ENCODE measurements around the gene CNTN4.
"Not testable (repeated sequence)": the region's sequence is repeated elsewhere in the genome, so short reads cannot be mapped to it uniquely, and the experiment has no call there.

The CNTN4 gene

GRCh38 chr3:2098398-2099027, at the start of gene CNTN4:
Gene CNTN4, plus strand, starts transcription at chr3:2098866.
- no peak for DNase-seq (ENCODE audit: low read depth)

DNA sequence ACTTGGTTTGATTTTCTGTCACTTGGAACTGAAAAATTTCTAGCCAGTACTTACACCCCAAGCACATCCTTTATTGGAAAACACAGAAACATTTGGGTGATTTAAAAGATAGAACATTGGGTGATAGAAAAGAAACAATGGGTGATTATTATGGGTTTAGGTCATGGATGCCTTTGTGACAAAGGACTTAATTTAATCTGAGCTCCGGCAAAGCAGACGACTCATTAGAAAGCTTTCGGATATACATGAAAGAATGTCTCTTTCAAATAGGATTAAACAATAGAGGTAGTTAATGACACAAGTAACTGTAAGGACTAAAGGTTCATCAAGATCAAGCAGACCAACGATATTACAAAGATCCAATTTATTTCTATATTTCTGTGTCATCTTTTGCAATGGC, 37.3 kb upstream of the CNTN4 start:
- no peak for DNase-seq (ENCODE audit: low read depth)

DNA sequence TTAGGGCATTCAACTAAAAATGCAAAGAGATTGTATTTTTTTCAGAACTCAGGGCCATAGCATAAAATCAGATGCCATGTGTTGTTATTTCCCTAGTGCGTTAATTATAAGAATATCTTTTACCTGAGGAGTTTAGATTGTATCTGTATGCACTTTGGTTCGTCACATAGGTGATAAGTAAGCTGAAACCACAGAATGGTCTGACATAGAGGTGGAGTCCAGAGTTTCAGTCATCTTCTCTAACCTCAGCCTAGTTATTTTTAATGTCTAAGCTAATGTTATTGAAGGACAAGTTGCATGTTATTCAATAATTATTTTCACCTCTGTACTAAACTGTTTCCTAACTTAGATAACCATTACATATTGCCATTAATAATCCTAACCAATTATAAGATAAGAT, 27.1 kb upstream of the CNTN4 start:
- no peak for DNase-seq (ENCODE audit: low read depth)

DNA sequence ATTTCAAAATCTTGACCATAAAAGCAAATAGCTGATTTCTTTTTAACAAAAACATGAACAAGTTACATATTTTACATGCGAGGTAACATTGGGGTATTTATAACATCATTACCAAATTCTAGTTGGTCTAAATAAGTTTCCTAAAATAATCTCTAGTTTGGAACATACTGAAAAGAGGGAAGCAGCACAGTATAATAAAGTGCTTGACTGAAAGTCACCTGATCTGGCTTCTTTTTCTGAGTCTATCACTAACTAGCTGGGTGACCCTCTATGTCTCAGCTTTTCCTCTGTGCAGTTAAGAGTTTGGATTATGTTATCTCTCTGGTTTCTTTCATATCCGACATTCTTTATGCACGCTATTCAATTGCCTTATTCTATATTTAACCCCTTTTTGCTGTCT, 19.8 kb upstream of the CNTN4 start:
- no peak for DNase-seq (ENCODE audit: low read depth)

DNA sequence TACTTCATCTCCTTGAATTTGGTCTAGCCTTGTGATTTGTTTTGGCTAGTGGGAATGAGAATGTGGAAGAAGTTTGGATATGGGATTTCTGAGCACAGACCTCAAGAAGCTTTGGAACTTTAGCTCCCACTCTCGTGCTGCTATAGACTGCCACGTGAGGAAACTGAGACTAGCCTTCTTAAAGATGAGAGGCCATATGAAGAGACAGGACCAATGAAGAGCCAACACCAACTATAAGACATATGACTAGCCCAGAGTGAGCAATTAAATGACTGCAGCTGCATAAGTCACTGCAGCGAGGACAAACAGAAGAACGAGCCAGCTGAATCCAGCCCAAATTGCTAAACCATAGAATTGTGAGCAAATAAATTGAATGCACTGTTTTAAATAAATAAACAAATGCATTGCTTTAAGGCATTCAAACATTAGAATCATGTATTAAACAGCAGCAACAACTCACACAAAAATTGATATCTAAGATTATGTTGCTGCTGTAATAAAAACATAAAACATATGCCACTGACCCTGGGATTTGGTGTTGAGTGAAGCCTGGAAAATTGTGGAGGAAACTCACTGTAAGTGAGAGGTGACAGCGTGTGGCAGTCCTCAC, 15.7 kb upstream of the CNTN4 start:
- no peak for DNase-seq (ENCODE audit: low read depth)

DNA sequence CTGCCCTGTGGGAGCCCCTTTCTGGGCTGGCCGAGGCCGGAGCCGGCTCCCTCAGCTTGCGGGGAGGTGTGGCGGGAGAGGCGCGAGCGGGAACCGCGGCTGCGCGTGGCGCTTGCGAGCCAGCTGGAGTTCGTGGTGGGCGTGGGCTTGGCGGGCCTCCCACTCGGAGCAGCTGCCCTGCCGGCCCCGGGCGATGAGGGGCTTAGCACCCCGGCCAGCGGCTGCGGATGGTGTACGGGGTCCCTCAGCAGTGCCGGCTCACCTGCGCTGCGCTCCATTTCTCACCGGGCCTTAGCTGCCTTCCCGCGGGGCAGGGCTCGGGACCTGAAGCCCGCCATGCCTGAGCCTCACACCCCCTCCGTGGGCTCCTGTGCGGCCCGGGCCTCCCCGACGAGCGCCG, 15.1 kb upstream of the CNTN4 start:
- not testable (repeated sequence) for DNase-seq (ENCODE audit: low read depth)

- no peak for DNase-seq (ENCODE audit: low read depth)
Observed at GRCh38 chr3:2090095-2090911, 8.4 kb upstream of the CNTN4 start.

DNA sequence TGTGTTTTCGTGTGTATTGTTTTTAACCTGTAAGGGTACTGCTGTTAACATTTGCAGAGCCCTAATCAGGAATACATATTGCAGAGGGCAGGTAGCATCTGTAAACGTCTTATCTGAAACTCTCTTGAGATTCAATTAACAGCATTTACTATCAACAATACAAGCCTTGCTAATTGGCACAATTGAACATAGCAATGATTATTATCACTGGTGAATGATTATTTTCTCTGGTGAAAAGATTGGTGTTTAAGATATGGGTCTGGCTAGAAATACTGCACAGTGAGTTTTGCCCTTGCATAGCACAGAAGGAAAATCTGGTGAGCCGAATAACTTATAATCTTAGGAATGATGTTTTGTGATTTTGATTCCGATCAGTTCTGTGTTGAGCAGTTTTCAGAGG, 5.9 kb upstream of the CNTN4 start:
- no peak for DNase-seq (ENCODE audit: low read depth)

DNA sequence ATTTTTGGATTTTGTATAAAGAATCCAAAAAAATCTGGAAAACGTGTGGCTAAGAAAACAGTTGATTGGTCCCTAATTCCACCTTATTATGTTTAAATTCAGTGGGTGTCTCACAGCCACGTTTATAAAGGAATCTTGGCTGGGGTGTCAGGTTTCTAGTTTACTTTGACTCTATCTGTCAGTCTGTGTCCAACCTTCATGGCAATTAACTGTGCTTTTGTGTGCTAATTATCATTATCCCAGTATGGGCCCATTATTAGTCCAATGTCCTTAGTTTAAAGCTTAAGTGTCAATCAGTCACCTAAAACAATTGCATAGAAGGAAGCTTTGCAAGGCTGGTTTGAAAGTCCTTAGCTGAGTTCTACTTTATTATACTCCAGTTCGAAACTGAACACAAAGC, 3.7 kb upstream of the CNTN4 start:
- DNase-seq (ENCODE audit: low read depth) = no peak

- DNase-seq (ENCODE audit: low read depth) = no peak
Observed at GRCh38 chr3:2096216-2096615, 2.5 kb upstream of the CNTN4 start.

GRCh38 chr3:2097641-2098191, 950 bp upstream of the CNTN4 start:
- DNase-seq (ENCODE audit: low read depth) = no peak

- DNase-seq (ENCODE audit: low read depth) = no peak
Observed at GRCh38 chr3:2099028-2099671, 484 bp downstream of the CNTN4 start.

DNA sequence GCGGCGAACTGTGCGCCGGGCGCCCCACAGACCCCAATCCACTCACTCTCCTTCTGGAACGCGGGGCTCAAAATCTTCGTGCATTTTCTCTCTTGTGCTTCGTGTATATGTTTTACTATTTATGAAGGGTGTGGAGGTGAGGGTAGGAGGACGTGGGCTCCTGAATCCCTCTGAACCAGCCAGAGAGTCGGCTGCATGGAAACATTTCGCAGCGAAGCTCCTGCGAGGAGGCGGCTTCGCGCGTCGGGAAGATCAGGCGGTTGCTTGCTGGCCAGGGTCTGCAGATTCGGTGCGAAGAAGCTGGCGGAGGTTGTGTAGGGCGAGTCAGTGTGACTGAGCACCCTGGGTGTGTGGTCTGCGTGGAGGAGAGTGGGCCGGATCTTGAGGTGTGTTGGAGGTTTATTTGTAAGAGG, 1.1 kb downstream of the CNTN4 start:
- no peak for DNase-seq (ENCODE audit: low read depth)

GRCh38 chr3:2106438-2106837, 7.8 kb downstream of the CNTN4 start:
- DNase-seq (ENCODE audit: low read depth) = no peak

- DNase-seq (ENCODE audit: low read depth) = no peak
Observed at GRCh38 chr3:2110597-2111117, 12.0 kb downstream of the CNTN4 start.

DNA sequence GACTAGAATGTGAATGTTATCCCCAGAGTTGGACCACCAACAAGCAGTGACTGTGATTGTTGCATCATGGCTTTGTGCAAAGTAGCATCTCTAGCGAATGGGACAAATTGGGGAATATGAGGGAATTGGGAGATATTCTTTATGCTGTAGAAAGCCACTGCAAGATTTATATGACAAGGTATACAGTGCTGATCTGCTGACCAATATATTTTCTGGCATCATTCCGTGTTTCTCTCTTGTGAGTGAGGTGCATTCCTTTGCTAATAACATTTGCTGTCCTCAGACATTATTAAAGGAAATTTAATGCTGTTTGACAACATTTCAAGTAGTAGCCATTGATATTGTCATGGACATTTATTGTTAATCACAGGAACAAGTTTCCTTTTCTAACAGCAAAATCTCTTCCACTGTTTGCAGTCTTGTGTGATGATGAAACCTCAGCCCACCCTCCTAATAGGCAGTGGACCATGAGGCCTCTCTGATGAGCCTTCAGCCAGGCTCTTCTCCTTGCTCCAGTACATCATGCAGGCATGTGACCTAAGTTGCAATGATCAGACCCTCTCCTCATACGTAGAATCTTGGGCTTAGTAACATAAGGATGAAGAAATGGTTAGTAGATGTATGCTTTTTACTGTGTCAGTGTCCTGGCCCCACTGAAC, 16.1 kb downstream of the CNTN4 start:
- no peak for DNase-seq (ENCODE audit: low read depth)

DNA sequence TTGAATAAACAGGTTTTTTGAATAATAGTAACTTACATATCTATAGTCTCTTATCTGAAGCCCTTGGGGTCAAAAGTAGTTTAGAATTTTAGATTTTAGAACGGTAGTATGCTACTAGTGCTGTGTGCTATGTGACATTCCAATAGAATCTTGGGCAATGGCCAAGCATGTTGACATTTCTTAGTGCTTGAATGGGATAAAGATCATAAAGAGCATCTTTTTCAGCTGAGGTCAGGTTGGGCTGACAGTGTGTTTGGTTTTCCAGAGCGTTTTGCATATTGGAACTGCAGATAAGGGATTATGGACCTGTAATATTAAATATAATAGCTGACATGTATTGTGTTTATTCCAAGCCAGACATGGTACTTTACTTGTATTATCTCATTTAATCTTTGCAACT, 32.1 kb downstream of the CNTN4 start:
- DNase-seq (ENCODE audit: low read depth) = no peak

DNA sequence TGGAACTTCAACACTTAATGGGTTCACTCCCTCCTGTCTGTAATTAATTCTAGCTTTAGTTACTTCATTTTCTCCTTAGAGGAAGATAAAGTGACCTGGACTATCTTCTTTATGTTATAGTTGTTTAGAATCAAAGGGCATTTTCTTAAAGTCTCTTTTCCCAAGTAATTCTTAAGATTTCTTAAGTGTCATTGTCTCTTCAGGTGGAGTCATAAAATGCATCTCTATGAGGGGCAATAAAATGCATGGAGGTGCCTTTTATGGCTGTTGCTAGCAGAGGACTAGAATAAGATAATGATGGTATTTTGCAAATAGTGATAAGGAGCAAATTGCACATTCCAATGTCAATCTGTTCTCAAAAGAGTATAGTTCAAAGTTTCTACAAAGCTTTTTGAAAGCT, 34.5 kb downstream of the CNTN4 start:
- DNase-seq (ENCODE audit: low read depth) = no peak

- no peak for DNase-seq (ENCODE audit: low read depth)
Observed at GRCh38 chr3:2137651-2138050, 39.0 kb downstream of the CNTN4 start.

DNA sequence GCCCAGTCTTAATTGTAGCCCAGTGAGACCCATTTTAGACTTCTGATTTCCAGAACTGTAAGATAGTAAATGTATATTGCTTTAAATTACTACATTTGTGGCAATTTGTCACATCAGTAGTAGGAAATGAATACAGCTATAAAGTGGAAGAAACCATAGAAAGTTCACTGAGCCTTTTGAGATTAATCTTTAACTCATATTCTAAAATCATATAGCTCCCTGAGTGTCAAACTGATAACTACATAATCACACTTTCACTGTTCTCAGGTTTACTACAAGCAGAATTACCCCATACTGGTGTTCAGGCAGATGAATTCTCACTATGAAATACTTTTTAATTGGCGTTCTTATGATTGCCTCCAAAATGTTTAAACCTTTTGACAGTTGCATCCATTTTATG, 42.8 kb downstream of the CNTN4 start:
- no peak for DNase-seq (ENCODE audit: low read depth)

DNA sequence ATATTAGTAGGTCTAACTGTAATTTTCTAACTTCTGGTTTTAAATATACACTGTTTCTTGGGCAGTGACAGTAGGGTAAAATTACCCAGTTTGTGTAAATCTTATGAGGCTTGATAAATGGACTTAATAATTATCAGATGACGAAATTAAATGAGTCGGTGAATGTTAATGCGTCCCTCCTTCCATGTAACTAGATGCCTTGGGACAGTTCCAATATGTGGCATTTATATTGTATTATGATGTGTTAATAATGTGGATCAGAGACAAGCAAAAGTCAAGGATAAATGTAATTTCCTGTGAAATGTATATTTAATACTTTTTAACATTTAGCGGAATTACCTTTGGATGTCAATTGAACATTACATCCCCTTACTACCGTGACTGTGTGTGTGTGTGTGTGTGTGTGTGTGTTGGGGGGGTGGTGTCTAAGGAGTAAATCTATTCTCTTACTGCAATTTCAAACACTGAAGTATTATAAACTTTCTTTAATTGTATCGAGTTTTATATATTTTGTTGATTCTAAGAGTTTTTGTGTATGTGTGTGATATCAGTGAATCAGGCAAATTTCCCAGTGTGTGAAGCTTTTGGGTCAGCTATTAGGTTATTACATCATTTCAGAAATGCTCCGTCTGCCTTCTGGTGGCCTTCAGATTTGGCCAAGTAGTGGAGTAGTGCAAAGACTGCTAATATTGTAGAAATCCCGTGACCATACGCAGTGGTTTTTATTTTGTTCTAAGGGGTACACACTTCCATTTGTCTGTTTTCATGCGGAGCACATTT, 50.1 kb downstream of the CNTN4 start:
- DNase-seq (ENCODE audit: low read depth) = no peak

Data from activated T-helper 1 cell treated with Interleukin-2 at 50 U/mL for 16 hours (primary cell).